Mucosa of gallbladder (tissue), 1 donor: Measurements from ENCODE around the gene IAH1. TPM values are rescaled to one million over a fixed set of nuclear protein-coding genes. Genes with fewer than 3 reads are reported as not detected.

Source experiments
- DNase-seq: peaks from one replicate; pipeline ENCODE4 v3.0.0-alpha.2; 2020; ENCODE audit warnings: low spot score
- total RNA-seq: library from RNA; stranded (reverse); gene quantifications from one replicate; pipeline ENCODE4 v1.2.1, GENCODE V29; 2021
- donor health status: DM: no; HTN: no; CAD: no.

The IAH1 gene
- total RNA-seq: 50.2 TPM

GRCh38 chr2:9474361-9475057, at the start of gene IAH1:
Gene IAH1 (plus strand): TSS chr2:9474551. CDS start chr2:9474567, 16 bp downstream.
- peak; percentile 53 for DNase-seq

- DNase-seq: no peak
Observed at GRCh38 chr2:9428965-9429577, 45.3 kb upstream of the IAH1 start.

- DNase-seq: no peak
Observed at GRCh38 chr2:9430316-9431293, 43.7 kb upstream of the IAH1 start.

- DNase-seq: no peak
Observed at GRCh38 chr2:9434489-9434888, 39.9 kb upstream of the IAH1 start.

GRCh38 chr2:9439536-9439935, 34.8 kb upstream of the IAH1 start:
- DNase-seq: no peak

- no peak for DNase-seq
Observed at GRCh38 chr2:9440058-9440727, 34.2 kb upstream of the IAH1 start.

- DNase-seq: no peak
Observed at GRCh38 chr2:9441556-9441955, 32.8 kb upstream of the IAH1 start.

GRCh38 chr2:9443526-9443925, 30.8 kb upstream of the IAH1 start:
- no peak for DNase-seq

GRCh38 chr2:9445089-9445488, 29.3 kb upstream of the IAH1 start:
- DNase-seq: no peak

- no peak for DNase-seq
Observed at GRCh38 chr2:9451231-9451630, 23.1 kb upstream of the IAH1 start.

GRCh38 chr2:9460441-9461017, 13.8 kb upstream of the IAH1 start:
- DNase-seq: no peak

- no peak for DNase-seq
Observed at GRCh38 chr2:9461079-9461478, 13.3 kb upstream of the IAH1 start.

- DNase-seq: no peak
Observed at GRCh38 chr2:9462313-9462712, 12.0 kb upstream of the IAH1 start.

GRCh38 chr2:9462886-9463697, 11.3 kb upstream of the IAH1 start:
- no peak for DNase-seq

- DNase-seq: no peak
Observed at GRCh38 chr2:9463698-9464034, 10.7 kb upstream of the IAH1 start.

GRCh38 chr2:9465170-9465569, 9.2 kb upstream of the IAH1 start:
- DNase-seq: no peak

GRCh38 chr2:9466147-9466683, 8.1 kb upstream of the IAH1 start:
- no peak for DNase-seq

- peak; percentile 35 for DNase-seq
Observed at GRCh38 chr2:9467687-9468086, 6.7 kb upstream of the IAH1 start.

GRCh38 chr2:9471206-9471605, 3.1 kb upstream of the IAH1 start:
- DNase-seq: no peak

- no peak for DNase-seq
Observed at GRCh38 chr2:9472511-9472910, 1.8 kb upstream of the IAH1 start.
